H4 (cell line): ENCODE data around the gene CD247. TPM values are rescaled to one million over a fixed set of nuclear protein-coding genes. Genes with fewer than 3 reads are reported as not detected.

ENCODE experiments used
- DNase-seq: peaks from one replicate; pipeline ENCODE4 v3.0.0-alpha.2; 2015; ENCODE audit warnings: low spot score
- total RNA-seq: library from RNA; depleted of rRNA; stranded (reverse); fragments of >200 nt; shearing (Covaris generic); gene quantifications from 2 replicates; pipeline ENCODE4 v1.2.3, GENCODE V29; 2014

CD247 gene
- total RNA-seq, 1 experiment from 2014 or later, result not detected

DNA sequence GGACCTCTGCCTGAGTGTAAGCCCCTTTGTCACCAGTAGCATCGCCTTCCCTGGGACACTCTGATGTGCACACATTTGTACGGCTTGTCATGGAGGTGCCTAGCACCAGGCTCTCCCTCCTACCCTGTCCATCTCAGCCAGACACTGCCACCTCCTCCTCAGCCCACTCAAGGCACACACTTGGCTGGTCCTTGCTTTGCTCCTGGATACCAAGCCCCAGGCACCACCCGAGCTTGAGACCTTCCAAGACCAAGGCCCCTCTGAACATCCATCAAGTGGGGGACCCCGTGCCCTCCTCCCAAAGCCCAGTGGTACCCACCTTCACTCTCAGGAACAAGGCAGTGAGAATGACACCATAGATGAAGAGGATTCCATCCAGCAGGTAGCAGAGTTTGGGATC, 78.0 kb downstream of the CD247 start:
- DNase-seq, result no peak

DNA sequence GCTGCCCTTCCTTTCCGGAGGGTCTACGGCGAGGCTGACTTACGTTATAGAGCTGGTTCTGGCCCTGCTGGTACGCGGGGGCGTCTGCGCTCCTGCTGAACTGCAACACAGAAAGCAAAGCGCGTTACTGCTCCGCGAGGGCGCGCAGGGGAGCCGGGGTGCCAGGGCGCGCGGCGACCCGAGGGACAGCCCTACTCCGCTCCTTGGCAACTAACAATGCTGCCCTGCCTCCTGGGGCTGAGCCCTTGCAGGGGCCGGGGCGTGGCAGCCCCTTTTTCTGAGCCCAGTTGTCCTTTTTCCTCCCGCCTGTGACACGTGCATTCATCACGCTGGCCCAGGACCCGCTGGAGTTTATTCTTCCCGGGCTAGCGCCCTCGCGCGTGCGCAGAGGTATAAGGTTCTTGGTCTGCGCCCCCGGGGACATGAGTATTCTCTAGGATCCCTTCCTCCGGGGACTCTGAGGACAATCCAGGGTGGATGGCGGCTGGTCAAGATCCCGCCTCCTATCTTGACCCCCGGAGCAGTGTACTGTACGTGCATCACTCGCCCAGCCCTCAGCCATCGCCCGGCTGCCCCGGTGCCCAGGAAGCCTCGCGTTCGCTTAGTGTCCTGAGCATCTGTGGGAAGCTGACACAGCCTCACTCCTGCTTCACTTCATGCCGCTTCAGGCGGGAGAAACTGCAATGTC, 78.9 kb downstream of the CD247 start:
- no peak for DNase-seq

DNA sequence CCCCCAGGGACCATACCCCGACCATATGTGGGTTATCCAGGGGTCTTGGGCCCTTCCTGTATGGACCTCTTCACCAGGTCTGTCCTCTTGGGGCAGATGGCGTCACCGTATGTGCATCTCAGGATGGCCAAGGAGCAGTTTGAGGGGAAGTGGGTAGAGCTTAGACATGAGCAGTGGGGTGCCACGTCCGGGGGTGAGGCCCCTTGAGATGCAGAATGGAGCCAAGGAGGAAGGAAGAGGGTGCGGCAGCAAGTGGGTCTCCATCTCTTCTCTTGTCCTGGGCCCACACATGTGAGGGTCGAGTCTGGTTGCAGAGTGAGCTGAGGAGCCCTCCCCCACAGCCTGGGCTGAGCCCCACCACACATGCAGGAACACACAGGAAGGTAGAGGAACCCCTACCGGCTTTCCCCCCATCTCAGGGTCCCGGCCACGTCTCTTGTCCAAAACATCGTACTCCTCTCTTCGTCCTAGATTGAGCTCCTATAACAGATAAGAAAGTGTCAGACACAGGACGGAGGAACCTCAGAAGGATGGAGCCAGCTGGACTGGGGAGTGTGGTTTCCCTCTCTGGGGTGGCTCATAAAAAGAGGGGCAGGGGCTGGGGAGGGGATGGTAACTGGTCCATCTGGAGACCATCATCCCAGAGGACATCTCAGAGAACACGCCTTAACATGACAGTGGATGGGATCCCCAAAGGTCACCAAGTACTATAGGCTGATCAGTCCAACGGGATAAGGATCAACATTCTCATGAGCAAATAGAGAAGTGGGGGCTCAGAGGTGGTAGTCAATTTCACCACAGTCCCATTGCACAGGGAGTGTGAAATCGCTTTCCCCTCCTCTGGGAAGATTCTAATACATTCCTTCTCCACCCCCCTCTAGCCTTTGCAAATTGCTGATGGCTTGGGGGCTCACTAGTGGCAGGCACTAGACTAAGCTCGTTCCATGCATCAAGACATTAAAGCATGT, 79.9 kb downstream of the CD247 start:
- DNase-seq, result no peak

DNA sequence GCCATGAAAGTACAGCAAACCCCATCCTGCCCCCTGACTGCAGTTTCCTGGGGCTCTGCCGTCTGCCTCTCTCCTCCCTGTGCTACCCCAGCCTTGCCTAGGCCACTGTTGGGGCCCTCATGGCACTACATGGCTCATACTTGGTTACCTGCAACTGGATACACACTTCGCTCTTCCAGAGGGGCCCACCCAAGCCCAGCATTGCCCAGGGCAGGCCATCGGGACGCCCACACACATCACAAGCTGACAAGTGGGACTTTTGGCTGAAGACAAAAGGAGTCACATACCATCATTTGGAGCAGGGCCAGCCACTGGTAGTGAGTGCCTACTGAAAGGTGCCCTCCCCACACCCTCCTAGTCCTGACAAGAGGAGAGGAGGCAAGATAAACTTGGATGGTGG, 82.8 kb downstream of the CD247 start:
- no peak for DNase-seq

DNA sequence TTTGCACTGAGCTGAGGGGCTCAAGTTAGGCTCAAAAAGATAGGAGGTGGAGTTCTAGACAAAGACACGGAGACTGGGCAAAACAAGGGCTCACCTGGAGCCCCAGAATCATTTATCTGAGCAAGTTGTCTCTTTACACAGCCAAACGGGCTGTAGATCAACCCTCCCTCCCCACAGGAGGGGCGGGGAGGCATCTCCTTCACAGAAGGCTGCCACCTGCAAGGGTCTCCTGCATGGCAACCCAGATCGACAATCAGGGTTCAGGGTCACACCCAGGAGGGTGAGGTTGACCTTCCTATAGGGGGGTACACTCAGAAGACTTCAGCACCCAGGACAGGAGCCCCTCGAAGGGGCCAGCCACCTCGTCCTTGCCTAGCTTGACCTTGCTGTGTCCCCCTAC, 84.0 kb downstream of the CD247 start:
- DNase-seq, result no peak

DNA sequence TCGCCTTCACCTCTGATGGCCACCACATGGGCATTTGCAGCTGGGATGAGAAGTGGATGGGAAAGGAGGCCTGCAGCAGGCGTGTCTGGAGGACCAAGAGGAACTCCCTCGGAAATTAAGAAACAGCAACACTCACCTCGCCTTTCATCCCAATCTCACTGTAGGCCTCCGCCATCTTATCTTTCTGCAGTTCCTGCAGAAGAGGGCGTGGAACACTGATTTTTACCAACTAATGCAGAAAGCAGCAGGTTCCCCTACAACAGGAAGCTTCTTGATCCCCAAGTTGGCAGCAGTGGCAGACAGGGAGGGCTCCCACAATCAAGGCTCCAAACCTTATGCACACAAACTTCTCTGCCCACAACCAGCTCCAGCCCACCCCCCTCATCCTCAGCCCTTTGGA, 84.4 kb downstream of the CD247 start:
- DNase-seq, result no peak

DNA sequence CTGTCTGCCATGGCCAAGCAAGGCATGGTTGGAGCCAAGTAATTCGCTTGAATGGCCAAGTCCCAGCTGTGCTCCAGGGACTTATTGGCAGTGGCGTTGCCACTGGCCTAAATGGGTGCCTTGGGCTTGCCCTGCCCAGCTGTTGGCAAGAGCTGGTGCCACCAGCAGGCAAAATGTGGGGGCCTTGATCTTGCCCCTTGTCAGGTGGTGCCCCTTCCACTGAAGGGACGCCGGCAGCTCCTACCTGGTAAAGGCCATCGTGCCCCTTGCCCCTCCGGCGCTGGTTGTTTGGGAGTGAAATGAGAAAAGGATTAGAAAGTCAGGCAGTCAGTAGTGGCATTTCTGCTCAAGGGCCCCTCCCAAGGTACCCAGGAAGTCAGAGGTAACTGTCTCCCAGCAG, 85.5 kb downstream of the CD247 start:
- no peak for DNase-seq

DNA sequence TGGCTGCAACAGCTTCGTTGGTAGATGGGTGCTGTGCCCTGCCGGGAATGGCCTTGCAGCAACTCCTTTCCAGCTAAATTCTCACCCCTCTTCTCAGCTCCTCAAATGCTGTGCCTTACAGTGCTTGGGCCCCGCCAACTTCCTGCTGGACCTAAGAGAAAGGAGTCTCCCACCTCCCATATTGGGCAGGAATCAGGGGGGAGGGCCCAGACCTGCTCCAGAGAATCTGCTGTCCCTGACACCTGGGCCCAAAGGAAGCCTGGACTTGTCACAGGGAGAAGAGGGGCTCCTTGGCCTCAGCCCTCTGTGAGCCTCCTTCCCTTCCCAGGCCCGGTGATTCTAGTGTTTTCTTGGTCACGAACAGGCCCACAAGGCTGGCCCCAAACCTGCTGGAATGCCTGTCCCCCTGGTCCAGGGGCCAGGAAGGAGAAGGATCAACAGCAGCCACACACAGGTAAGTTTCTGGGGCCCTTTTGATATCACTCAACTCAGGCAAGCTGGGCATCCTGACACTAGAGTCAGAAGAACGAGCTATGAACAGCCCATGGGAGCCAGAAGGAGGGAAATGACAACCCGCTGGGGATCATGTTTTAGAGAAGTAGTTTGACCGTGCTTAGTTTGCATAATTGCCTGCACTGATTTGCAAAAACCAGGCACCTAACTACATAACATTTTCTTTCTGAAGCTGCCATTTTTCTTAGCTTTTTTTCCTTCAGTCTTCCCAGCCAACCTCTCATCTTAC, 86.2 kb downstream of the CD247 start:
- DNase-seq, result no peak

DNA sequence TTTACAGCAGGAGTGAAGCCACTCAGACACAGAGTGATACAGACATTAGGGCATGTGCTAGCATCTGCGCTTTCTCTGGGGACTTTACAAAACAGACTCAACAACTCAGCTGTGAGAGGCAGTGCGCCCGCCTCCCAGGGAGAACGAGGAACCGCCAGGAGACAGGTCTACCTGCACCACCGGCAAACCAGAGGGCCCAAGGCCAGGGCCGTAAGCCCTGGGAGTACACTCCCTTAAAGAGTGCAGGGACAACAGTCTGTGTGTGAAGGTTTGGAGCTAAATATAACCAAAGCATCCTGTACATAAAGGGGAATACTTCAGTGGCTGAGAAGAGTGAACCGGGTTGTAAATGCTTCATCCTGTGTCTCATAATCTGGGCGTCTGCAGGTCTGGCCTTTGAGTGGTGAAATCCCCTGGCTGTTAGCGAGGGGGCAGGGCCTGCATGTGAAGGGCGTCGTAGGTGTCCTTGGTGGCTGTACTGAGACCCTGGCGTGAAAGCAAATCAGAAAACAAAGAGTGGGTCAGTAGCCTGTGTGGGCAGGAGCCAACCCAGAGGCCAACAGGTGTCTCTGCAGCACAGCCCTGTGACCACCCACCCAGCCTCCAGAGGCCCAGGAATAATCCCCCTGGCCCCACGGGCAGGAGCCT, 86.9 kb downstream of the CD247 start:
- no peak for DNase-seq

DNA sequence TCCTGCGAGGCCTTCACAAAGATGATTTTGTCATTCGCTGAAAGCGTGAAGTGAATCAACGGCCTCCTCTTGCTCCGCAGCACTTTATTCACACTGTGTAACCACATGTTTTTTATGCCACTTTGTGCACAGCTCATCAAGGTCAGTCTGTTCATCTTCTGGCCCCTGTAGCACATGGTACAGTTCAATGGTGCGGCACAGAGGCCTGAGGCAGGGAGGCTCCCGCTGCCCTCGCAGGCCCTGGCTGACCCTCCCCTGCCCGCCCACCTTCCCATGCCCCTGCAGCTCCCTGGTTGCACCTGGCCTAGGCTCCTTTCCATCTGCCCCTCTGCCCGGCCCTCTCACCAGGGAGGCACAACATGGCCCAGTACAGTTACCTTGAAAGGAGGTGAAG, 87.5 kb downstream of the CD247 start:
- no peak for DNase-seq

DNA sequence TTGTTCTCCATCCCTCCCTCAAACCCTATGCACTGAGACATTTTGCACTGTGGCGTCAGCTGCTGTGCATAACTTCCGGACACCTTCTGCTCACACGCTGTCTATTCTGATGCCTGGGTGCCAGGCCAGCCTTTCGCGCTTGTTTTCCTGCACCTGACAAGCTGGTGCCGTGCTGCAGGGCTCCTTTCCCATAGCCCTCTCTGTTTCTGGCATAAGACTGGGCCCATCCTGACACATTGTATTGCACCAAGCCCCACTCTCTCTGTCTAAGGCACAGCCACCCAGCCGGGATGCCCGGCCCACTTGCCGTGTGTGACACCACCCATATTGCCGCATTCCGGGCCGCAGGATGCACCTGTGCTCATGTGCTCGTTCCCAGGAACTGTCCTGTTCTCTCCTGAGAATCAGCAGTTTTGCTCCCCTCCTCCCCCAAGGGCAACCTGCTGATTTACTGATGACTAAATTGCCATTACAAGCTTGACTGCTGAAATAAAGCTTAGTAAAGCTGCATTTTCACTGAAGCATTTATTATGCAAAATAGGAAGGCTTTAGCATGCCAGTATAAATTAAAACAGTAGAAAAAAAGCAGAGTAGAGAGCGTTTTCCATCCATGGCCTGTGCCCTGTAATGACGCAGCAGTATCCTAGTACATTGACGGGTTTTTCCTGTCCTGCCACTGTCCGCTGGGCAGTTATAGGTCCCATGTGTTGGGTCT, 88.0 kb downstream of the CD247 start:
- DNase-seq, result no peak

DNA sequence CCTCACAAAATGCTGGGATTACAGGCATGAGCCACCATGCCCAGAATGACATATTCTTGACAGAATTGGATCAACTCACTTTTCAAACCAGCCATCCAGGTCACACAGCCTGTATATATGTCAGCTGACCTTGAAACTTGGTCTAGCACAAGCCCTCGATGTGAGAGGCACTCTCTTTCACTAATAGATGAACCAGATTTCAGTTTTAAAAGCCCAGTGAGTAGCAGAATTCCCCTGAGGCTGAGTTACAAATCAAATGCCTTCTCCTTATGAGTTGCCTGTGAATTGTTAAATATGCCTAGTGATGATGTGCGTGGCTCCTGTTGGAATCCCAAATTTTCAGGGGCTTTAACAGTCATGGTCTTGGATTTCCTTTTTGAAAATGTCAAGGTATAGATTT, 88.7 kb downstream of the CD247 start:
- no peak for DNase-seq

DNA sequence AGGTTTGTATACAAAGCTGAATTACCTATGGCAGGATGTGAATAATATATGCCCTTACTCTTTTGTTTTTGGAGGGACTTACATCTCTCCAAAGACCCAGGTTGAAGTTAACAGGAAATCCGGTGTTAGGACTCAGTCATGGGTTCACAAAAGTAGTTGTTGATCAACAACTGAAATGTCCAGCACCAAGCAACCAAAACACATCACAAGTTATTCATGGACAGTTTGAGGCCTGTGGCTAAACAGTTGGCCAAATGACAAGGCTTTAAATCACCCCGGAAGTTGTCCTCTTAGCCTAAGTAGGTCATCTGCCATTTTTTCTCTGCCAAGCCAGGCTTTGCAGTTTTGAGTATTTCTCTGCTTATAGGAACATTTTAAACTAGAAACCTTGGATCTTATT, 89.9 kb downstream of the CD247 start:
- no peak for DNase-seq

DNA sequence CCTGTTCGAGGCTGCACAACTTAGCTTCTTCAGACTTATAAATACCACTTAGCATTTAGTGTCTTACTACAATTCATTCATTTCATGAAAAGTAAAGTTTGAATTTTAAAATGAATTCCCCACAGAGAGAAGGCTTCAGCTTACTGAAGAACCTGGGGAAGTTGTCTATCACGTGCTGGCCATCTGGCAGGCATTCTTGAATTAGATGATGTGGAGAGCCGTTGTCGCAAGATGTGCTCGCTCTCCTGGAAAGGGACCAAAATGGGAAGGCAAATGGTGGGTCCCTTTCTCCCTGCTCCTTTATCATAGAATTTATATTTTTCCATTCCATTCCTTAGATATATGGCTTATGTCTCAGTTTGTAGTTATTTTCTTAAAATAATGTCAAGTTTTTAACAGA, 90.5 kb downstream of the CD247 start:
- DNase-seq, result no peak

DNA sequence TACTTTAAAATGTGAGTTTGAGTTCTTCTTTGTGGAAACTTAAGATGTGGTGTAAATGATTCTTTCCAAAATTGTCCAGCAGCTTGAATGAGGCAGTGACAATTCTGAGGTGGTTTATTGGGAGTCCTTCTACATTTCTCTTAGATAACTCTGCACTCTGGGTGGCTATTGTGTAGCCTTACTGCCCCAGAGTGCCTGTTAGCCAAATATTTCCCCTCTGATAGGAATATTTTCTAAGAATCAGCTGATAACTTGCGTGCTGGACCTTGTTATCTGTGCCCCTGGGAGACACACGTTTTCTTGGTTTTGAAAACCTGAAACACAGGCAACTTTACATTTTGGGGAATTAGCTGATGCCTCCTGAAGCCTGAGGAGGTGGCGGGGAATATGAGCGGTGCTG, 91.6 kb downstream of the CD247 start:
- no peak for DNase-seq

DNA sequence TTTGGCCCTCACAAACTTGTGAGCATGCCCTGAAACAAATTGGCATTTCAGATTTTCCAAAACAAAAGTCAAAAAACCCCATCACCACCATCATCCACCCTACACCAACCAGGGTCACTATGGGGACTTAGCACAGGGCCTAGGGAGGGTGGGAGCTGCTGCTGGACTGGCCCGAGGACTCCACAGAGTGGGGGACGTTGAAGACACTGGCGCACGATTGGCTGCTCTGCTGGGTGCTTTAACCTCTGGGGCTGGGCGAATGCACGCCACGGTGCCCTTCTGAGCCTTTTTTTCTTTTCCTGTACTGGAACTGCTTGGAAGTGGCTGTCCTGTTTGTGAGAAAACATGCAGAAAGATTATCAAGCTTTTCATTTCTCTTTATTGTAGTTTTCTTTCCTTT, 92.8 kb downstream of the CD247 start:
- no peak for DNase-seq

DNA sequence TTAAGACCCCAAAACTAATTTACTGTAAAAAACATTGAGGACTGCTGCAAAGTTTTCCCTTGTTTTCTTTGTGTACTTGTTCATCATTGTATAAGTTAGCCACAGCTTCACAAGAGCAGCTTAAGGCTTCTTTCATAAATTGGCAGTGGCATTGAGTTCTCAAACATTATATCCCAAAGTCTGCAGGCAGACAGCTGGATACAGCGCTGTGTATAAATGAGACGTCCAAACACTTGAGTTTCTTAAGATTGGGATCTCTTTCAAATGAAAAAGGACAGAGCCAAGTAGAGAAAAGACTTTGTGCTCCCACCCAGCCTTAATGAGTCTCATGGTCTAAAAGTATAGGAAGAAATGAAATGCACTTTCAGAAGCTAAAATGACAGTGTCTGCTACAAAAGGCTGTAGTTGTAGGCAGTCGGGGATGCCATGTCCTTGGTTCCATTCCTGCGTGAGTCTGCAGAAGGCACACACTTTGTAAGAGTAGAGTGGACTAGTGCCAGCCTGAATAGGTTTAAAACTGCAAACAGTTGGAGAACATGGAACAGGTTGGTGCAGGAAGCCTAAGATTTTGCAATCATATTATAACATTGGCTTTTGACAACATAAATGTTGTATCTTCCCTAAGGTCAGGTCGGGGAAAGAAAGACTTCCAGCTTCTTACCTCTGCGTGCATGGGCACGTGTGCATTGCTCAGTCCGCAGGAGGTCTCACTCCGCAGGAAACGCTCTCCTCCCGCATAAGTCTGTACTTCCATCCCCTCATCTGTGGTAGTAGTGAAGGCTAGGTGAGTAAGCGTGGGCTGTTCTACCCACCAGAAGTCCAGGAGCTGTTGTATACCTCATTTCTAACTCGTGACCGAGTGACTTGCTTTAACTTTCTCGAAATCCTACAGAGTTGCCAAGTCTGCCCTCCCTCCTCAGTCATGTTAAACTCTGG, 94.4 kb downstream of the CD247 start:
- DNase-seq, result no peak

DNA sequence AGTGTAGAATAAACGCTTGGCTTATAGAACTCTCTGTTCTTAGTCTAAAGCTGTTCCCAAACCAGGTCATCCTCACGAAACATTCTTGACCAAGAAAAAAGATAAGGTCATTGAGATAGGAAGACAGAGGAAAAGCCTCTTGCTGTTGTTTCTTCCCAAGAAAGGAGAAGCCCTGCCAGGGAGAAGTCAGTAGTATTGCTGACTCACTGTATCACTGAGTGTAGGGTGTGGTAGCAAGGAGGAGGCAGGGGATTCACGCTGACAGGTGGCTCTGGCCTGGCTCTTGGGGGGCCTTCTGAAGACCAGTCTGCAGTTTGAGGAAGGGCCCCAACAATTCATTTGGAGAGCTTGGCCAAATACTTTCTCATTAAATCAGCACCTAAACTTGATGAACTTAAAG, 97.8 kb downstream of the CD247 start:
- DNase-seq, result no peak

DNA sequence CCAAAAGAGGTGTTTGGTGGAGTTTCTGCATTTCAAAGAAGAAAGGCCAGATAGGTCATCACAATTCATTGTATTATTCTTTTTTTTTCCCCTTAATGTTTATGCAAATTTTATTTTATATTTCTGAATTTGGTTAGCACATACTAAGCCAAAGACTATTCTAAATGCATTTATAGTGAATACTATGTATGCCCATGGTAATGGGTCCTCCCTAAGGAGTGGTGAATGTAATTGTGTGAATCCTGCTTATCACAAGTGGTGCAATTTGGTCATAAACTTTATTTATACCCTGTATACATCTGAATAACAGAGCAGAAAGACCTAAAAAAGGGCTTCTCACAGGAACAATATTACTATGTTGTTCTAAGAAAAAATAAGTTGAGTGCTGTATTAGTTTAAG, 99.1 kb downstream of the CD247 start:
- no peak for DNase-seq

DNA sequence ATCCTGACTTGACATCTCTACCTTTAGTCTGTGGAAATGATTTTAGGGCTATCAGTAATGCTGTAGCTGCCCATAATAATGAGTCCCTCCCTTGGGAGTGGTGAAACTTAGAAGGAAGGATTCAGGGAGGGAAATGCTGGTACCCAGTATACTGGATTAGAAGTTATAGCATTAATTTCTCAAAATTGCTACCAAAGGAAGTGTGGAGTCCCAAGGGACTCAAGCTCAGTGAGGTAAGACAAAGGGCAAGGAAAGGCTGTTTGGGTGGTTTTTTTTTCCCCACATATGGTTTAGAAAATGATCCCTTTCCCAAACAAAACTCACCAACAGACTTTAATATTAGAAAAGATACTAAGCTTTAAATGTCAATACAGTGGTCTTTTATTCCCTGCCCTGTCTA, 99.9 kb downstream of the CD247 start:
- no peak for DNase-seq
